ENCODE measurements around the gene ZNF160. TPM values are rescaled to one million over a fixed set of nuclear protein-coding genes. Genes with fewer than 3 reads are reported as not detected.
"Not testable (repeated sequence)": the region's sequence is repeated elsewhere in the genome, so short reads cannot be mapped to it uniquely, and the experiment has no call there.

The ZNF160 gene
- total RNA-seq, 2 experiments from 2014 or later: 48.0 to 50.0 TPM

DNA sequence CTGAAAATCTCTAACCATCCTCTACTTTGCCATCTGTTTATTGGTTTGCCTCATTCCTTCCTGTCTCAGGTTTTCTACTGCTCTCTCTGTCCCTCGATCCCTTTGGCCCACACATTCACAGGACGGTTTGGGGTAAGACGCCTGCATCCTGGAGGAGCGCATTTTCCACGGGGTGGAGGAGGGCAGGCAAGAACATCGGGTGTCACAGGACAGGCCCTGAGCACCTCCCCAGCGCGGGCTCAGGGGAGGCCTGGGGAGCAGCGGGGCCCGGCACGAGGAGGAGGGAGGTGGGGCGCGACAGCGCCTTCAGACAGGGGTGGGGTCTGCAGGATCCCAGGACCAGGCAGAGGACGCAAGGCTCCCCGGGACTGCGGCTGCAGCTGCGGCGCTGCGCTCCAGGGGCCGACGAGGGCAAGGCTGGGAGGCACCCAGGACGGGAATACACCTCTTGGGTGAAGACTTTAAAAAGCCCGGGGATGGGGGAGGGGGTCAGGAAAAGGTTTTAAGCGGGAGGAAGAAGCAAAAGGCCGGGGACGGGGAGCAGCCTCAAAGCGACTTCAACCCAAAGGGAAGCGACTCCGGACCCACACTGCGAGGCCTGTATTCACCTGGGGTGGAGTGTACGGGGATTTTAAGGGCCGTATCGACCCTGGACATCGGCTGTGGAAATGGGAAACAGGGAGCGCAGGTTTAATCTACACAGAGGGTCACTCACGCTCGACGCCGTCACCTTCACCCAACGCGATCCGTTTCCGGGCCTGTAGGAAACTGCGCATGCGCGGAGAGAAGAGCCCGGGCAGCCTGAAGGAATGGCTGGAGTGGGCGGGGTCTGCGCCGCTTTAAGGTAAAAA is 29.1 kb upstream of the ZNF160 start, which contains the start of gene ZNF415:
TSS of gene ZNF415 (minus strand) at position 770 of the 851 bp plus-strand sequence. CDS start 10,234 bp downstream, outside the sequence.
- Mint-ChIP-seq H3K36me3 (ENCODE audit: low read depth) (peaks cover 25% of the 10 kb centered on the region), H3K9me3 (peaks cover 45% of the 10 kb centered on the region), H3K4me1 (ENCODE audit: low read depth) (peaks cover 12% of the 10 kb centered on the region), H3K27ac (peak within 1 kb of the TSS; percentile 68), H3K4me3 (peak within 1 kb of the TSS; percentile 76), H3K27me3 (no peaks in the 10 kb centered on the region)
- POLR2A ChIA-PET: no interaction called here
- DNase-seq (peak; percentile 87), ATAC-seq (peak; percentile 94)
- intact Hi-C loops (cut with micrococcal nuclease): no loop called here
- CTCF ChIA-PET: no interaction called here
- TF ChIP-seq, protein P1, sequence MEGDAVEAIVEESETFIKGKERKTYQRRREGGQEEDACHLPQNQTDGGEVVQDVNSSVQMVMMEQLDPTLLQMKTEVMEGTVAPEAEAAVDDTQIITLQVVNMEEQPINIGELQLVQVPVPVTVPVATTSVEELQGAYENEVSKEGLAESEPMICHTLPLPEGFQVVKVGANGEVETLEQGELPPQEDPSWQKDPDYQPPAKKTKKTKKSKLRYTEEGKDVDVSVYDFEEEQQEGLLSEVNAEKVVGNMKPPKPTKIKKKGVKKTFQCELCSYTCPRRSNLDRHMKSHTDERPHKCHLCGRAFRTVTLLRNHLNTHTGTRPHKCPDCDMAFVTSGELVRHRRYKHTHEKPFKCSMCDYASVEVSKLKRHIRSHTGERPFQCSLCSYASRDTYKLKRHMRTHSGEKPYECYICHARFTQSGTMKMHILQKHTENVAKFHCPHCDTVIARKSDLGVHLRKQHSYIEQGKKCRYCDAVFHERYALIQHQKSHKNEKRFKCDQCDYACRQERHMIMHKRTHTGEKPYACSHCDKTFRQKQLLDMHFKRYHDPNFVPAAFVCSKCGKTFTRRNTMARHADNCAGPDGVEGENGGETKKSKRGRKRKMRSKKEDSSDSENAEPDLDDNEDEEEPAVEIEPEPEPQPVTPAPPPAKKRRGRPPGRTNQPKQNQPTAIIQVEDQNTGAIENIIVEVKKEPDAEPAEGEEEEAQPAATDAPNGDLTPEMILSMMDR (IDR thresholded peaks at IDR 0.05): no peak

DNA sequence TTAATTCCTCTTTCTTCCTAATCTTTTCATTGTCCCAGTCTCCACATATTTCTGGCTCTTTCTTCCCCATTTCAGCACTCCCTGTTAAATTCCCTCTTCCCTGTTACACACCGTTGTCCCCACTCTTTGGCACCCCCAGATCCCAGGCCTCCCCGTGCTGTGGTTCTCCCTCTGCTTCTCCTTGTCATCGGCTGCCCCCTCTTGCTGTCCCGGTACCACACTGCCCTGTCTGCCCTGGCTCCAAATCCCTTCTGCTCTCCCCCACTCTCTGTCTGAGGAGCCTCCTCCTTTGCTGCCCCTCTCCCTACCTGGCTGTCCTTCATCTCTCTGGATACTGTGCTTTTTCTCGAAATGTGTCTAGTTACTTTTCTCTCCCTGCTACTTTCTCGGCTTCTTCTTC is 28.5 kb upstream of the ZNF160 start:
- ATAC-seq: no peak
- ChIA-PET CTCF (no interaction called here), POLR2A (no interaction called here)
- H3K4me1 Mint-ChIP-seq (ENCODE audit: low read depth): peaks cover 12% of the 10 kb centered on the region
- no peak for DNase-seq
- TF ChIP-seq, protein P1 (IDR thresholded peaks at IDR 0.05): no peak
- intact Hi-C loops (cut with micrococcal nuclease): loop anchor here (2.0 kb wide), 1 partner anchor 33 kb away; no protein-coding TSS in a partner anchor
- H3K4me3 Mint-ChIP-seq: peak overlapping the region; percentile 76
- peaks cover 42% of the 10 kb centered on the region for H3K9me3 Mint-ChIP-seq
- H3K27me3 Mint-ChIP-seq: no peaks in the 10 kb centered on the region
- peak overlapping the region; percentile 68 for H3K27ac Mint-ChIP-seq
- peaks cover 21% of the 10 kb centered on the region for H3K36me3 Mint-ChIP-seq (ENCODE audit: low read depth)

DNA sequence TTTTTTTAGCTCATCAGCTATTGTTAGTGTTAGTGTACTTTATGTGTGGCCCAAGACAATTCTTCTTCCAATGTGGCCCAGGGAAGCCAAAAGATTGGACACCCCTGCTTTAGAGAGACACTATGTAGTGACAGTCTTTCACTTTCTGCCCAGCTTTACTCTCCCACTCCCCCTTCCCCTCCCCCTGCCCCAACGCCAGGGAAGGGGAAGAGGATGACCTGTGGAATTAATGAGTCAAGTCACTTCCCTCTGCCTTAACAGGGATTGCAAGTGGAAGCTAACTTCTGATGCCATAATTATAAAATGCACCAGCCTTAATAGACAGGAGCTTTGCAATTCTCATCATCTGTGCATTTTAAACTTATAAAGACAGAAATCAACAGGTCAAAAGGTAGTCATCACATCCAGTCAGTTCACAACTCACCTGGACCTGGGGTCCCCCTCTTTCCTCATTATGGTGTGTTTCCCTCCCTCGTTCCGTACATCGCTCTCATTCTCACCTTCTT is 27.9 kb upstream of the ZNF160 start:
- H3K4me1 Mint-ChIP-seq (ENCODE audit: low read depth): peaks cover 12% of the 10 kb centered on the region
- TF ChIP-seq, protein P1 (IDR thresholded peaks at IDR 0.05): no peak
- CTCF ChIA-PET: no interaction called here
- H3K36me3 Mint-ChIP-seq (ENCODE audit: low read depth): peaks cover 21% of the 10 kb centered on the region
- ATAC-seq (no peak), DNase-seq (no peak)
- H3K4me3 Mint-ChIP-seq: peak overlapping the region; percentile 76
- peaks cover 38% of the 10 kb centered on the region for H3K9me3 Mint-ChIP-seq
- no peaks in the 10 kb centered on the region for H3K27me3 Mint-ChIP-seq
- POLR2A ChIA-PET: no interaction called here
- H3K27ac Mint-ChIP-seq: no peak overlapping the region
- intact Hi-C loops (cut with micrococcal nuclease): loop anchor here (2.0 kb wide), 1 partner anchor 32 kb away; no protein-coding TSS in a partner anchor

DNA sequence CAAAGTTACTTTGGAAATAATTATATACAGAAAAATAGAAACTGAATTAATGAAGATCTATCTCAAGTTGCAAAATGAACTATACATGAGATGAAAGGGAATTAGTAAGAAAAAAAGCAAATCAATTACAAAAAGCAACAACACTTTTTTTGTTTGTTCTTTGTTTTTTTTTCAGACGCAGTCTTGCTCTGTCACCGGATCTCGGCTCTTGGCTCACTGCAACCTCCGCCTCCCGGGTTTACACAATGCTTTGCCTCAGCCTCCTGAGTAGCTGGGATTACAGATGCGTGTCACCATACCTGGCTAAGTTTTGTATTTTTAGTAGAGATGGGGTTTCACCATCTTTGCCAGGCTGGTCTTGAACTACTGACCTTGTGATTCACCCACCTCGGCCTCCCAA is 27.3 kb upstream of the ZNF160 start:
- TF ChIP-seq, protein P1 (IDR thresholded peaks at IDR 0.05): no peak
- Mint-ChIP-seq H3K27ac (no peak overlapping the region), H3K36me3 (ENCODE audit: low read depth) (peaks cover 21% of the 10 kb centered on the region), H3K4me1 (ENCODE audit: low read depth) (peaks cover 12% of the 10 kb centered on the region), H3K4me3 (no peak overlapping the region), H3K9me3 (peaks cover 33% of the 10 kb centered on the region), H3K27me3 (no peaks in the 10 kb centered on the region)
- DNase-seq (no peak), ATAC-seq (no peak)
- intact Hi-C loops (cut with micrococcal nuclease): loop anchor here (2.0 kb wide), 1 partner anchor 32 kb away; no protein-coding TSS in a partner anchor
- ChIA-PET CTCF (no interaction called here), POLR2A (no interaction called here)

DNA sequence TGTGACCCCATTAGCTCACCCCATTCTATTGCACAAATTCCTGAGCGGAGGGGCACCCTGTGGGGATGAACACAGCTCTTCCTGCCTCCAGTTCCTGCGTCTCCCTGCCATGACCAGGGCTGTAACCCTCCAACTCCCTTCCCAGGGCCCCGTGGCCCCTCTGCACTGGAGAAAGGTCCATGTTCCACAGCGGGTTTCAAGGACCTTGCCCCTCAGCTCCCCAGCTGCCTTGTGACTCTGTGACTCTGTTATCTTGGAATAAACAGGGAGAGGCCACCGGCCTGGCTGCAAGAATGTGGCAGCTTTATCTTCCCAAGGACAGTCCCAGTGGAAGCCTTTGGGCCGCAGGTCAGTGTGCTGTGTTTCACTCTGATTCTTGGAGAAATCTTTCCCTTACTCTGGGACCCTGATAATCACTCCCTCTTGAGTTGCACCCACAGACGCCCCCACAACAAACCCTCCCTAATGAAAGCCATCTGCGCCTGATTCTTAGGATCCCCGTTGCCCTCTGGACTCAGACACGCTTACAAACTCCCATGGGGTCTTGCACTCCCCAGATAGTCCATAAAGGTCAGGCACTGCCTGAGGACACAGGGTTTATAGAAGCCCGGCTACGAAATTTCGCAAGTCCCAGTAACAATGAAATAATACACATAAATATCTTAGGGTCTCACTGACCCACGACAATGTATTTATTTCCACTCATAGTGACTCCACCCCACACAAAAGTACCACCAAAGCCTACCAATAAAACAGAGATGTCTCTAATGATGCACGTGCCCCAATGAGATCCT is 23.7 kb upstream of the ZNF160 start:
- CTCF ChIA-PET; H3K4me3 Mint-ChIP-seq; H3K27me3 Mint-ChIP-seq; intact Hi-C loops (cut with micrococcal nuclease); ATAC-seq; H3K4me1 Mint-ChIP-seq (ENCODE audit: low read depth); DNase-seq; H3K27ac Mint-ChIP-seq: not testable (repeated sequence)
- peaks cover 26% of the 10 kb centered on the region for H3K9me3 Mint-ChIP-seq
- H3K36me3 Mint-ChIP-seq (ENCODE audit: low read depth): peaks cover 36% of the 10 kb centered on the region
- POLR2A ChIA-PET: interaction anchor here (0.6 kb wide), 1 partner anchor 488 kb away, joined by 3 read pairs; no protein-coding TSS in a partner anchor

Data from activated CD8-positive, alpha-beta T cell treated with anti-CD3 and anti-CD28 coated beads for 36 hours (primary cell).